ENCODE results near the gene VEPH1.
"Not testable (repeated sequence)": the region's sequence is repeated elsewhere in the genome, so short reads cannot be mapped to it uniquely, and the experiment has no call there.

VEPH1 gene

DNA sequence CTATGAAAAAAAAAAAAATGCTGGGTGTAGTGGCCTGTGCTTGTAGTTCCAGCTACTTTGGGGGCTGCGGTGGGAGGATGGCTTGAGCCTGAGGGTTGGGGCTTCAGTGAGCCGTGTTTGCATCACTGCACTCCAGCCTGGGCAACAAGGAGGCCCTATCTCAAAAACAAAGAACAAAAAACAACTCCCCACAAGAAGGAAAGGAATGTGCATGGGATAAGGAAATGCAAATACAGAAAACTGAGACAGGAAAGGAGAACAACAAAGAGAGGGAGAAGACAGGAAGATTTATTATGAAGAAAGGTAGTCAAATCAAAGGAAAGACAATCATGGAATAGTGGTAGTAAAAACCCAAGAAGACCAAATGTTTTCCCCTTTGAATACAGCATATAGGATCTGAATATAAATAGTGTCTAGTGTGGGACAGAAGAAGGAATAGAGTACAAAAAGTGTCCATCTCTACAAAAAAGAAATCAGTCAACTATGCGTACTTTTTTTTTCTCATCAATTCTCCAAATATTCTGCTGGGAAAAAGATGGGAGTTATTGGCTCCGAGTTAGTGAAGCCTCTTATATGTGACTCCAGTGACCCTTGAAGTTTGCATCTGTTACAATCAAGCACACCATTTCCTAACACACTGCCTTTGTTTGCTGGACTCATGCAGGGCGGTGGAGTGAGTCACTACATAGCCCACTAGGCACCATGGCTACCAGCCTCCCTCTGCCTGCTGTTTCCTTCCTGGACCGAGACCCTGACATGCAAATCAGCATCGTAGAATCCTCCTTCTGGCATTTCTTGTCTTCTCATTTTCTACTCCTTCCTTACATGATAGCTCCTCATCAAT is 167.8 kb downstream of the VEPH1 start:
- no peak for DNase-seq

DNA sequence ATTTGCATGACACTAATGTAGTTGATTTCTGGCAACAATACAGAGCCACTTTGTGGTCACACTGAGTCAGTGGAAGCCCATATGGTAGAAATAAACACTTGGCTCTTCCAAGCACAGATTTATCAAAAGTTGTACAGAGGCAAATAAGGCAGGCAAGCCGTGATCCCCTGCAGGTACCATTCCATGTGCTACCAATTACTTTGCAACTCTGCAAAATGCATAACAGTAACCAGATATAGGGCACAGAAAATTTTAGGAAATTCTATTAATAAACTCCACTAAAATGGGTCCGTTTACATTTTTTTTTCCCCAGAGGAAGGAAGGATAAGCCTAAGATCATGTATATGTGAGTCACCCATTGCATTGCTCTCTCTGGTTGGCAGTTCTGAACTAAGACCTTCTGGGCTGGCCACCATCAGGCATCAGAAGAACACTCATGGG is 169.6 kb downstream of the VEPH1 start:
- no peak for DNase-seq

DNA sequence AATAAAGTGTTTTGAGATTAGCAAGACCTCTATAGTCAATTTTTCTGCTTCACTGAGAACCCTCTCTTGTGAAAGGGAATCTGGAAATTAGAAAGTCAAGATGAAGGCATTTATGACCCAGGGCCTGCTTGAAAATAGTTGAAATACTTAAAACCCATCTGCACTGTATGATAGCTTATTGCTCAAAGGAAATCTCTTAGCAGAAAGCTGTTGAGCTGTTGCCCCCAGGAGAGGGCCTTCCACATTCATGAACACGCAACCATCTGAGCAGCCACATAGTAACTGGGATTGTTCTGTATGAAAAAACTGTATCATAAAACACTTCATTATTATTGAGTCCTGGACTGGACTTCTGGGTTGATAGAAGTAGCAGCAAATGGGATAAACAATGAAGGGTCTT is 173.0 kb downstream of the VEPH1 start:
- DNase-seq = no peak

DNA sequence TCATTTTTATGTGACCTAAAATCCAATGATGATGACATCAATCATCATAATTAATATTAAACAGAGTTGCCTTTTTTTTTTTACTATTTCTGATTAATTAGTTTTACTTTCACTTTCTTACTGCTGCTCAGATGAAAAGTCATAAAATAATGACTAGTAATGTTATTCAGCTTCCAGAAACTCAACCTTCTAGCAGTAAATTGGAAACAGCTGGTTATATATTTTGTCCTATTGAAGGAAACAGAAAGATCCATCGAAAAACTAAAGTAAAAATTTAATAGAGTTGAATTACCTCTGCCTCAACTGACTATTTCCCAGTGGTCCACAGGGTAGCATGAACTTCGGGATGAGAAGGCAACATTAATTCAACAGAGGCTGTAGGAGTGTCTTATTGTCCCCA is 173.7 kb downstream of the VEPH1 start:
- no peak for DNase-seq

DNA sequence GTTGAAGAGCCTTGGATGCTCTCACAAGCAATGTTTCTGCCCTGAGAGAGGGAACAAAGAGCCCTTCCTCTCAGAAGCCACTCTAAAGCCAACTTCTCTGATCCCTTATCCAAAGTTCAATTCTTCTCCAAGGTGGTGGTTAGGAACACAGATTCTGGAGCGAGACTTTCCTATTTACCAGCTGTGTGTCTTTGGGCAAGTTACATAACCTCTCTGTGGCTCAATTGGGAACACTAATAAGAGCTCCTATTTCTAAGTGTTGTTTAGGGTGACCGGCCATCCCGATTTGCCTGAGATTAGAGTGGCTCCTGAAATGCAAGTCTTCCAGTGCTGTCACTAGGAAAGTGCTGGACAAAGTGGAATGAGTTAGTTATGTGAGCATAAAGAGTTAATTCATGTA is 175.4 kb downstream of the VEPH1 start:
- DNase-seq = no peak

DNA sequence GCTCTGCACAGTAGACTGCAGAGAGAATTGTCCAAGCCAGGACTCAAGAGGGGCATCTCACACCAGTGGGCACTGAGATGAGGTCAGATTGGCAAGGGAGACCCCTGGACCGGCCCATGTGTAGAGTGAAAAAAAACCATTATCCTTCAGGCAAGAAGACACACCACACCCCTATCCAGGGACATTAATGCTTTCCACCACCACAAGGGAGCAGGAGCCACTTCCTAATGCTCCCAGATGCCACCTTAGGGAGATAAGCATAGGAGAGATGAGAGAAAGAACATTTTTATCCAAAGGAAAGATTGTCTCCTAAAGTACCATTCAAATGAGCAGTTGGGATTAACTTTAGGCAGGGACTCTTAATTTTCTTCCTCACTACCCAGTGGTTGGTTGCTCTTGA is 176.2 kb downstream of the VEPH1 start:
- no peak for DNase-seq

DNA sequence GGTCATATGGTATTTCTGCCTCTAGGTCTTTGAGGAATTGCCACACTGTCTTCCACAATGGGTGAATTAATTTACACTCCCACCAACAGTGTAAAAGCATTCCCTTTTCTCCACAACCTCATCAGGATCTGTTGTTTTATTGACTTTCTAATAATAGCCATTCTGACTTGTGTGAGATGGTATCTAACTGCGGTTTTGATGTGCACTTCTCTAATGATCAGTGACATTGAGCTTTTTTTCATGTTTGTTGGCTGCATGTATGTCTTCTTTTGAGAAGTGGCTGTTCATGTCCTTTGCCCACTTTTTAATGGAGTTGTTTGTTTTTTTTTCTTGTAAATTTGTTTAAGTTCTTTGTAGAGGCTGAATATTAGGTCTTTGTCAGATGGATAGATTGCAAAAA is 178.3 kb downstream of the VEPH1 start:
- not testable (repeated sequence) for DNase-seq

DNA sequence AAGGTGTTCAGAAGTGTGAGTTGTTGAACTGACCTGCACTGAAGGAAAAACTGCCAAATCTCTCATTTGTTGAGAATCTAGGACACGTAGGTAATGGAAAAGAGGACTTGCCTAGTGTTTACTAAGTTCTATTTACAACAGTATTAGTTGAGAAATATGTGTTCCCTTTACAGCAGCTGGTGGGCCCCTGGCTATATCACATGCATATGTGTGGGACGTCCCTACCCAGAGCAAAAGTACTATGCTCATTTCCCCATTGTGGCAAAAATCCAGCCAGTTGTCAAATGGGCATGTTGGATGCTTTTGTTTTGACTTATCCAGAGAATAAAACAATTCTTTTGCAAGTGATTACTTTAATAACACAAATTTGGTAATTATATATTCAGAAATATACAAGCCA is 179.9 kb downstream of the VEPH1 start:
- DNase-seq = no peak

DNA sequence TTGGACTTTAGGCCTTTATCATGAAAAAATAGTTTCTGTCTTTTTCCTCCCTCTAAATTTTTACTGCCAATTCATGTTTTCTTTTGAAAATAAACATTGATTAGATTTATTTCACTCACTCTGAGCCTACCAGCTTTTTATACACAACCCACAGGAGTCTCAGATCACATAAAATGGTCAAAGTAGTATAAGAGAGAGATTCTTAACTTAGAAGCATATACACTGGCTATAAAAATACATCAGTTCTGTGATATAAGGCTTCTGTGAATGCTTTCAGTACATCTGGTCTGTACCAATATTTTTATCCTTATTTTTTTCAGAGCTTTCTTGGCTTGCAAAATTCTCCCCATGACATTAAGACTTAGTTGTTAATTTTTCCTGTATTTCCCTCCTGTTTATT is 183.5 kb downstream of the VEPH1 start:
- DNase-seq = no peak

DNA sequence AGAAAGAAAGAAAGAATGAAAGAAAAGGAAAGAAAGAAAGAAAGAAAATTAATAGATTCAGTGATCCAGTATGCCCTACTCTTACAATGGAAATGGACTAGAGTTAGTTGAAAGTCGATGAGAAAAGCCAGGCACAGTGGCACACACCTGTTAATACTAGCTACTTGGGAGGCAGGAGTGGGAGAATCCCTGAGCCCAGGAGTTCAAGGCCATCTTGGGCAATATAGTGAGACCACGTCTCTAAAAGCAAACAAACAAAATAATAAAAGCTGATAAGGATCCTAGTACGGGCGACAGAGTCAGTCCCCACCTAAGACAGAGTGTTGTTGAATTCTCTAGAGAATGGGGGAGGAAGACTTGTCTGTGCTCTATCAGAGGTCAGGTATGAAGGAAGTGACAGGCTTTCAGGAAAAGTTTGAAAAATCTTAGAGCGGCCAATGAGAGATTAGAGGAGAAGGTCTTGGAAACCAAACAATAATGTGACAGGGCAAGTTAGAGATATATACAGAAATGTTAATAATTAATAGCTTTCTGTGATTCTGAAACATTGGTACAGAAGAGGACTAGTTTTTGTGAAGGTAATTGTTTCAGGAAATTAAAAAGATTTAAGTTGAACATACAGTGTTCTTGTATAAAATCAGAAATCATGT is 184.5 kb downstream of the VEPH1 start:
- DNase-seq = no peak

DNA sequence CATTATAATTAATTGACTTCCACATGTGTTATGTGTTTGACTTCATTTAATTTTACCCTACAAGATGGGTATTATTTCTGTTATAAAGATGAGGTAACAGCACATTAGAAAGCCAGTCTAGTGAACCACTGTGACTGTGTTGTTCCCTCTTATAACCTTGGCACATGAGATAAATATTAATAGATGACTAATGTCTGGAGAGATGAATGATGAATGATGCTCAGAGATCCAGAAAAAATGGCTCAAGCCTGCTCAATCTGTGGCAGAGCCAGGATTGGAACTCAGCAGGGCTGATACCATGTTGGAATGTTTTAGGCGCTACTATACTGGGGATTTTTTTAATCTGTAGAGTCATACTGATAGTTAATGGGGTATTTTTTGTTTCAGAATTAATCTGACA is 185.3 kb downstream of the VEPH1 start:
- DNase-seq = no peak

DNA sequence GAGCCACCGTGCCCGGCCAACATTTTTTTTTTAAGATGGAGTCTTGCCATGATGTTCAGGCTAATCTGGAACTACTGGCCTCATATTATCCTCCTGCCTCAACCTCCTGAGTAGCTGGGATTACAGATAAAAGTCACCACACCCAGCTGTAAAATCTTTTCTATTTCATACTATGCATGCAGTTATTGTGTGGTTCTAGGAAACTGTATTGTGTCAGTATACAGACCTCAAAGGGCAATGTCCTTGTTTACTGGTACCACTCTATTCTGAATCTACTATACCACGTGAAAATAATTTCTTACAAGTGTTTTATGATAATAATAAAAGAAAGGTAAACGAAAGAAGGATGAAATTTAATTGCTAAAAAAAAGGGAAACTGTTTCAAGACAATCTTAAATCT is 190.0 kb downstream of the VEPH1 start:
- DNase-seq = no peak

DNA sequence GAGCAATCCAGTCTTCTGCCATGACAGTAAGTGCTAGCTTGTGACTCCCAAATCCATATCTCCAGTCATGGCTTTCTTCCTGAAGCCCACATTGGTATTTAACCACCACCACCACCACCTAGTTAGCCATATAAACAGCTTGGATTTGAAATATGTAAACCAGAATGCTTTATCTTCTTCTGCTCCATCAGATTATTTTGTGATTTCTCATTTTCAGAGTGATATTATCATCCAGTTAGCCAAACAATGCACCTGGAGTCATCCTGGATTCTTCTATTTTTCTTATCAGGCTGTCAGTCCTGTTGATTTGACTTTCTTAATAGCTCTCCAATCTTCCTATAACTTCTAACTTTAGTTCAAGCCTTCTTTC is 190.9 kb downstream of the VEPH1 start:
- DNase-seq = no peak

DNA sequence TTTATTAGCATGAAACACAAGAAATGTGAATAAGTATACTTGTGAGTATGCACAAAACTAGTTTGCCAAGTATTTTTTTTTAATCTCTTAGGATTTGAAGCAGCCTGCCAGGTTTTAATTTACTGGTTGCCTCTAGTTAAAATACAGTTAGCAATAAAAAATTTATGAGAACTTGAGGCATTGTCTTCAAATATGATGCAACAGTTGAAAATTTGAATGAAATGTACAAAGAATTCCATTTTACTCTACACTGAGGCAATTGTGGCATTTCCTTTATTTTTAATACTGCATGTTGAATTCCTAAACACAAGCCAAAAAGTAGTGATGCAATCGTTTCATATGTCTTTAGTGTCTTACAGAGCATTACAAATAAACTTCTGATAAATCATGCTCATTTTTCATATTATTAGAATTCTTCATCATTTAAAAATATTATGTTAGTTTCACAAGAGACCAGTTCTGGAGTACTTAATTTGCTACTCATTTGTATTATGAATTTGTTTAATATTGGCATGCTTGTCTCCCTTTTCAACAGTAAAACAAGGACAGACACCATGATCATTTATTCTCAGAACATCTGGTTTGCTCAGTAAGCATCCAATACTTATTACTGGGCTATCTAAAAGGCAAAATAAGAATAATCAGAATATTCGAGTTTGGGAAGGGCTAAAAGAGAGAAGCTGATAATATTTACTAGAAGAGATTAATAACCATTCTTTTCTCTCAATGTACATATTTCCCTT is 191.4 kb downstream of the VEPH1 start:
- DNase-seq = no peak

DNA sequence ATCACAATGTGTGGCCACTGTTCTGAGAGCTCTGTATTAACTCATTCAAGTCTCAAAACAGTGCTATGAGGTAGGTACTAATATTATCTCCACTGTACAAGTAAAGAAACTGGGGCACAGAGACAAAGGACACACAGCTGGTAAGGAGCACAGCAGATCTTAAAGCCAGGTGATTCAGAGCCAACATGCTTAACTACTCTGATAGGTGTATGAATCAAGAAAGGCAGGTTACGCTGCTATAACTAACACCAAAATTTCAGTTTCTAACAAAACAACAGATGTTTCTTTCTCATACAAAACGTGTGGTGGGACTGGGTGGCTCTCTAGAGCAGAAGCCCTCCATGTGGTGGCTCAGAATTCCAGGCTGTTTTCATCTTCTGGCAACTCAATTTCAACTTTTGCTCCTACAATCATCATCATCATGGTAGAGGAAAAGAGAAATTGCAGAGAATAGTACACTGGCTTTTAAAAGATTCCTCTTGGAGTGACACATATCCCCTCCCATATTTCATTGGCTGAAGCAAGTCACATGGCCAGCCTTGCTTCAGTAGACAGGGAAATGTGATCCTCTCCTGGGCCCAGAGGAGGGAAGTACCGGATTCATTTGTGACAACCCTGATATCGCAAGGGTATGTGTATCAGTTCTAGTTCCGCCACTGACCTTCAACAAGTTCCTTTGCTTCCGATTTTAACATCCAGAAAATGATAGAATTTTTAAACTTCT is 192.7 kb downstream of the VEPH1 start:
- no peak for DNase-seq

DNA sequence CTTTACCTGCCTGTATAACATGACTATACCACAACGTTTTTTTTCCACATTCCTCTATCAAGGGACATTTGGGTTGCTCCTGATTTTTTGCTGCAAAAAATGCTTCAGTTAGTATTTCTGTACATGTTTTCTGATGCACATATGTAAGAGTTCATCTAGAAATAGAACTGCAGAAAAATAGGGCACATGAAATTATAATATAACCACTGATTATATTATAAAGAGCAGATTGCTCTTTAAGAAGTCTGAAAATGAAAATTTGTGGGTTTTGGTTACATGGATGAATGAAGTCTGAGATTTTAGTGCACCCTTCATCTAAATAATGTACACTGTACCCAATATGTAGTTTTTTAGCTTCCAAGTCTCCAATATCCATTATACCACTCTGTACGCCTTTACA is 196.7 kb downstream of the VEPH1 start:
- no peak for DNase-seq

DNA sequence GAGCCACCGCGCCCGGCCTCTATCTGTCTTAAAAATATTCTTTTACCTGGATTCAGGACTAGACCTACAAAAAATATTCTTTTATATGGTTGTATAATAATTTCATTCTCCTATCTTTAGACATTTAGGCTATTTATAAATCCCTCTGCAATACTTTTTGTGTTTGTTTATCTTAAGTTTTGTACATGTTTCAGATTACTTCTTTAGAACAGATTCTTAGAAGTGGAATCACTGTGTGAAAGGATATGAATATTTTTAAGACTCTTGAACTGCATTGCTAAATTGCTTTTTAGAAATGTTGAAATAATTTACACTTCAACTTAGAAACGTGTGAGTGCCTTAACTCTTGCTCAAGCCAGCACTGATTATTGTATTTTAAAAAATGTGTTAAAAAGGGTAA is 197.8 kb downstream of the VEPH1 start:
- DNase-seq = no peak

DNA sequence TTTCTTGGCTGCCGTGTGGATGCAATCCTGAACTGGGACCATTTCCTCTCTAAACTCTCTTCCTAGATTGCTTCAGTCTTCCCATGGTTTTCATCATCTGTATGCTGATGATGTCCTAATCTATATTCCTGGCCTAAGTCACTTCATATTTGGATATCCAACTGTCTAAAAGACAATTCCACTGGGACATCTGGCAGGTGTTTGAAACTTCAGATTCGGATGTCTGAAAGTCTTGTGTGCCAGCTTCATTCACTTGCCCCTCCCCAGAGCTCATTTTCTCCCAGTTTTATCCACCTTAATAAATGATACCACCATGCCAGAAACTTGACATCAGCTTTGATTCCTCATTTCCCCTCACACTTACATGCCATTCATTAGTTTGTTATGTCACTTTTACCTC is 201.5 kb downstream of the VEPH1 start:
- no peak for DNase-seq

DNA sequence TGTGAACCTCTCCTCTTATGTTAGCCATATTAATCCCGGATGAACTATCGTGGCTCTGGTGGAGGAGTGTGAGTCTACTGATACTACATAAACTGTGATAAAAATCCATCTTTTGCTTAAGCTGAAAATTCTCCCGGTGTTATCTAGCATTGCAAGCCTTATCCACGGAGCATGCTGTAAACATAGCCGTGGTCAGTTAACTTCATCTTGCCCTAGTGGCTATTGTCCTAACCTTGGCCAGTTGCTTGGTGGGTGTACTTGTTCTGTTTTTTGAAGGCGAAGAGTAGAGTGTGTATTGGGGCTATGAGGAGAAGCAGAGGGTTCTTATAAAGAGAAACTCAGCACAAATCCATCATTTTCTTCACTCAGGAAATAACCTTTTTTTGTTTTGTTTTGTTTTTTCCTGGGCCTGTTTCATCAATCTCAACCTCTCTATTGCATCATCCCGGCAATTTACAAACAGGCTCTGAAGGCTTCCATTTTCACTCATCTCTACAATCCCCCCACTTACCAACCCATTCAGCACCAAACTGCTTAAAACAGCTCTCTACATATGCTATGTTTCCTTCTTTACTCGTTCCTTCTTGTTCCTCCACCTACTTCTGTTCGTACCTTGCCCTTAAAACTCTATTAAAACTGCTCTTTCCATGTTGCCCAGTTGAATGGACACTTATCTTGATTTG is 202.1 kb downstream of the VEPH1 start:
- DNase-seq = no peak

DNA sequence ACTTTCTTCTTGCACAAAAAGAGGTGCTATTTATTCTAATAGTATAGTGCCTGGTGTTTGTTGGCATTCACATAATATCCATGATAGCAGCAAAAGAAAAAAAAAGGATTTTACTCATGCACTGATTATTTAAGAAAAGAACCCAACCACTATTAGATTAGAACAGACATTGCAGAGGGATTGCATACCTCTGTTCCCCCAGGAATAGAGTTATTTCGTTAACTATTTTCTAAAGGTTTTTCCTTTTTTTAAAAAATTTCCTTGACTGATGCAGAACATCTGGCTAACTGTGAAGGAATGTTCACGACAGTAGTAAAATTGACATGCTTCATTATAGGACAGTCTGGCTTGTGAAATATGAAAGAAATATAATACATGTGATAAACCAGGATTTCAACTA is 203.1 kb downstream of the VEPH1 start:
- no peak for DNase-seq

DNA sequence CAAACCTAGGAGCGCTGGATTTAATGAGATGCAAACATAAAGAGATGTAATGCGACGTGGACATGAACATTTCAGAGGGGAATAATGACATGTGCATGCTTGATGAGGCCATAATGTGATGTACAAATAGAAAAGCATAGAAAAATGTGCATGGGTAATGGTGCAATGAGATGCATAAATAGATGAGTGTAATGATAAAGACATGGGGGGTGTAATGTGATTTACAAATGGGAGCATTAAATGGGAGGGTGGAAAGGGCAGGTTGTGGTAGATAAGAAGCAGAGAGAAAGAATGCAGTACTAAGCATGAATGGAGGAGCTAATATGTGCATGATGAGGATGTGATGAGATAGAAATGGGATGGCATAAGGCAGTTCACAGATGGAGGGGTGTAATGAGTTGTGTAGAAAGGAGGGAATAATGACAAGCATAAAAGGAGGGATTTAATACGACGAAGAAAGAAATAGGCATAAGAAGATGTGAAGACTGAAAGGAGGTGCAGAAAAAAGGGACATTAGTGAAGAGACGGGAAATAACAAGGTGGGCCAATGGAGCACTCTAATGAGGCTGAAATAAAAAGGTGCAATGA is 205.8 kb downstream of the VEPH1 start:
- no peak for DNase-seq

DNA sequence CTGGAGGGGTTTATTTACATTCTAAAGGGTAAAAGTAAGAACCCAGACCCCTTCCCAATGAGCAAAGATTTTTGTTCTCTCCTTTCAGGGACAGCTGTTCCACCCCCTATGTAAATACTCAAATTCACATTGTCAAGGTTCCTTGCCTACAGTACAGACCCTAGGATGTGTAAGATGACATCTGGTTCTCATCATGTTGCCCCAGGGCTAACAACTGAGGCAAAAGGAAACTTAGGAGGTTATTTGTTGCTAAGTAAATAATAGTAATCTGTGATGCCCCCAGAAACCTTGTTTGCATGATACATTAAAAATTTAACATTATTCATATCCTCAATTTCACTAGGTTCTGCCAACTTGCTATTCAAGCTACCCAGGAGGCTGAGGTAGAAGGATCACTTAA is 208.3 kb downstream of the VEPH1 start:
- DNase-seq = no peak
